Activated CD8-positive, alpha-beta memory T cell treated with anti-CD3 and anti-CD28 coated beads for 4 hours (primary cell): ENCODE results near the gene CRYGN.

Experiments
- DNase-seq, 2 donors: peaks; one replicate each; pipeline ENCODE4 v3.0.0-alpha.2; 2020; ENCODE audit warnings: low read depth in 2 of 2

Gene CRYGN

GRCh38 chr7:151438864-151439601 is 908 bp downstream of the CRYGN start:
- DNase-seq: no peak

- no peak for DNase-seq
Measured at GRCh38 chr7:151437866-151438516, 1.9 kb downstream of the CRYGN start.

GRCh38 chr7:151437159-151437553 is 2.8 kb downstream of the CRYGN start:
- DNase-seq: no peak

GRCh38 chr7:151436446-151437158 is 3.3 kb downstream of the CRYGN start:
- DNase-seq: no peak

GRCh38 chr7:151435971-151436370 is 4.0 kb downstream of the CRYGN start:
- DNase-seq: no peak

- no peak for DNase-seq
Measured at GRCh38 chr7:151435103-151435916, 4.6 kb downstream of the CRYGN start.

GRCh38 chr7:151434549-151434948 is 5.4 kb downstream of the CRYGN start:
- DNase-seq: no peak

GRCh38 chr7:151433721-151434400 is 6.1 kb downstream of the CRYGN start:
- DNase-seq: no peak

GRCh38 chr7:151432658-151433521 is 7.1 kb downstream of the CRYGN start:
- no peak for DNase-seq

GRCh38 chr7:151431768-151432311 is 8.1 kb downstream of the CRYGN start:
- DNase-seq: no peak

- DNase-seq: no peak
Measured at GRCh38 chr7:151431281-151431767, 8.6 kb downstream of the CRYGN start.

GRCh38 chr7:151430391-151431205 is 9.3 kb downstream of the CRYGN start:
- no peak for DNase-seq

- DNase-seq: no peak
Measured at GRCh38 chr7:151429560-151430331, 10.2 kb downstream of the CRYGN start.

GRCh38 chr7:151429237-151429559 is 10.7 kb downstream of the CRYGN start:
- DNase-seq: no peak

GRCh38 chr7:151428378-151429236 is 11.3 kb downstream of the CRYGN start:
- no peak for DNase-seq

GRCh38 chr7:151427705-151428377 is 12.1 kb downstream of the CRYGN start:
- DNase-seq: no peak
